Liver (tissue), 9 donors: ENCODE data around the gene PIGL. TPM values are rescaled to one million over a fixed set of nuclear protein-coding genes. Genes with fewer than 3 reads are reported as not detected.

Source experiments
- DNase-seq: peaks from one replicate; pipeline ENCODE4 v3.0.0-alpha.2; 2017; ENCODE audit warnings: low spot score
- H3K27ac ChIP-seq, 2 donors: one replicate each; pipeline ENCODE4 v1.7.0; 2013; ENCODE audit warnings: inconsistent platforms in 2 of 2, low read length in 2 of 2, control low read depth in 1 of 2, low read depth in 1 of 2, mild to moderate bottlenecking in 1 of 2
- H3K27me3 ChIP-seq, 4 donors: one replicate each; pipeline versions ENCODE4 v1.6.1 to v1.7.0; 2013; ENCODE audit warnings: low read length in 3 of 4, inconsistent platforms in 1 of 4, mild to moderate bottlenecking in 1 of 4, moderate library complexity in 1 of 4; ENCODE audit not compliant: control insufficient read depth in 4 of 4, insufficient read depth in 4 of 4
- H3K36me3 ChIP-seq, 4 donors: one replicate each; pipeline versions ENCODE4 v1.6.1 to v1.7.0; 2013; ENCODE audit warnings: low read length in 3 of 4, mild to moderate bottlenecking in 3 of 4, low read depth in 1 of 4, moderate library complexity in 1 of 4; ENCODE audit not compliant: control insufficient read depth in 4 of 4, insufficient read depth in 3 of 4
- H3K4me1 ChIP-seq, 4 donors: one replicate each; pipeline versions ENCODE4 v1.6.1 to v1.7.0; 2013; ENCODE audit warnings: low read length in 3 of 4, mild to moderate bottlenecking in 3 of 4, moderate library complexity in 1 of 4; ENCODE audit not compliant: control insufficient read depth in 4 of 4, insufficient read depth in 4 of 4
- H3K4me3 ChIP-seq, 3 donors: one replicate each; pipeline versions ENCODE4 v1.6.1 to v1.7.0; 2013; ENCODE audit warnings: low read length in 3 of 3, control low read depth in 1 of 3, low read depth in 1 of 3, mild to moderate bottlenecking in 1 of 3
- H3K9ac ChIP-seq, 2 donors: one replicate each; pipeline ENCODE4 v1.7.0; 2013; ENCODE audit warnings: low read length in 2 of 2, mild to moderate bottlenecking in 2 of 2, moderate library complexity in 2 of 2, control low read depth in 1 of 2, low read depth in 1 of 2
- H3K9me3 ChIP-seq, 4 donors: one replicate each; pipeline versions ENCODE4 v1.6.1 to v1.7.0; 2013; ENCODE audit warnings: low read length in 3 of 4; ENCODE audit not compliant: control insufficient read depth in 4 of 4
- CTCF ChIP-seq: fragments of 150-350 bp; IDR thresholded peaks from 2 replicates; pipeline ENCODE4 v1.5.1; 2017; ENCODE audit warnings: improper control_type of control experiment, low read depth, low read length; ENCODE audit not compliant: missing input control
- FOXA1 ChIP-seq: IDR thresholded peaks from 2 replicates; pipeline ENCODE4 v1.6.1; 2016; ENCODE audit warnings: antibody characterized with exemption
- GABPA ChIP-seq, 2 donors: IDR thresholded peaks in 1 of 2; conservative IDR thresholded peaks in 1 of 2; 2 replicates each; pipeline ENCODE4 v1.6.1; 2016; ENCODE audit warnings: antibody characterized with exemption in 2 of 2, mild to moderate bottlenecking in 1 of 2, moderate library complexity in 1 of 2
- JUND ChIP-seq, 2 donors: IDR thresholded peaks; 2 replicates each; pipeline ENCODE4 v1.6.1; 2016; ENCODE audit warnings: antibody characterized with exemption in 2 of 2
- NR2F2 ChIP-seq: IDR thresholded peaks from 2 replicates; pipeline ENCODE4 v1.6.1; 2016; ENCODE audit warnings: antibody characterized with exemption
- TAF1 ChIP-seq: conservative IDR thresholded peaks from 2 replicates; pipeline ENCODE4 v1.6.1; 2016; ENCODE audit warnings: antibody characterized with exemption, mild to moderate bottlenecking
- WGBS: extraction: QIAGEN DNeasy Blood & Tissue Kit; methylation state at CpG from one replicate; pipeline ENCODE4 v1.1.7; 2013; 5-methylcytosine and 5-hydroxymethylcytosine counted together
- polyA plus RNA-seq, 2 donors: library from polyadenylated mRNA; stranded (reverse) in 1 of 2; unstranded in 1 of 2; fragments of 200-250 nt in 1 of 2; fragments of >200 nt in 1 of 2; fragmentation: Nextera tagmentation in 1 of 2; extraction: Ambion mirVana in 1 of 2; gene quantifications; one replicate each; pipeline versions ENCODE4 v1.2.1 to v1.2.3, GENCODE V29; 2013 to 2015
- total RNA-seq, 2 donors: library from RNA; depleted of rRNA; stranded (reverse); fragments of >200 nt; gene quantifications; one replicate each; pipeline ENCODE4 v1.2.3, GENCODE V29; 2014
- TF ChIP-seq, protein P1 (sequence below): IDR thresholded peaks from 2 replicates; pipeline ENCODE4 v1.6.1; 2016; ENCODE audit warnings: antibody characterized with exemption
- donor health status: healthy.
- donor health status: healthy.
- donor health status: healthy.
- donor health status: healthy.
- donor health status: healthy.

PIGL gene
- total and polyA plus RNA-seq, 4 donors = 6.7 to 34.7 (median 14.7) TPM

DNA sequence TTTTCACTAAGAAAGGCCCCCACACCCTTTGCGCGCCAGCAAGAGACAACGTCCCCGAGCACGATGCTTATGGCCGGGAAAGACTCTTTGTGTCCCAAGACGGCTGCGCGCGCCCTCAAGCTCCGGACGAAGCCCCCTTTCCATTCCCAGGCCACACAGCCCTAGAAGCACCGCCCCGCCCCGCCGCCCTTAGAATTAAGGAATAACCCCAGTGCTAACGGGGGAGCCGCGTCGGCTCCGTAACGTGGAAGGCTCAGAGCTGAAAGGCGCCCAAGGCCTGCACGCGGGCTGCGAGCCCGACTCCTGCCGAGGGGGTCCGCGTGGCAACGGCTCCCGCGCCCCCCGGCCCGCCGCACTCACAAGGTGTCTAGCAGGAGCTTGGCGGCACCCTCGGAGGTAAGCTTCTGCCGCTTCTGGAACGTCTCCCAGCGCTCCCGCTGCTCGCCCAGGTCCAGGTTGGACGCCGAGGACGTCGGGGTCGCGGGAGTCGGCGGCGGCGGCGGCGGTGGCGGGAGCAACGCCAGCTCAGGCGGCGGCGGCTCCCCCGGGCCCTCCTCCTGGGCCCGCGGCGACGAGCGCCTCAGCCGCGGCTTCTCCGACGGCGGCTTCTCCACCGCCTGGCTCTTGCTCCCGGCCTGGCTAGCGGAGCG is 135.8 kb downstream of the PIGL start:
- Histone ChIP-seq H3K9ac (peak overlapping the region; percentile 93 to 94), H3K4me1 (peaks cover 2 to 16% (median 11%) of the 10 kb centered on the region in 4 donors), H3K36me3 (peaks cover 0 to 9% (median 5%) of the 10 kb centered on the region in 4 donors), H3K9me3 (no peaks in the 10 kb centered on the region), H3K27me3 (no peaks in the 10 kb centered on the region), H3K4me3 (peak overlapping the region; percentile 77 to 97 (median 88)), H3K27ac (peak overlapping the region; percentile 92 to 97)
- DNase-seq = peak; percentile 59
- under 1% methylated on average over 75 of the region's 75 CpGs for WGBS
- TF ChIP-seq GABPA (IDR thresholded peaks at IDR 0.05 in 1 of 2, conservative IDR thresholded peaks at IDR 0.05 in 1 of 2) (no peak), NR2F2 (no peak)

DNA sequence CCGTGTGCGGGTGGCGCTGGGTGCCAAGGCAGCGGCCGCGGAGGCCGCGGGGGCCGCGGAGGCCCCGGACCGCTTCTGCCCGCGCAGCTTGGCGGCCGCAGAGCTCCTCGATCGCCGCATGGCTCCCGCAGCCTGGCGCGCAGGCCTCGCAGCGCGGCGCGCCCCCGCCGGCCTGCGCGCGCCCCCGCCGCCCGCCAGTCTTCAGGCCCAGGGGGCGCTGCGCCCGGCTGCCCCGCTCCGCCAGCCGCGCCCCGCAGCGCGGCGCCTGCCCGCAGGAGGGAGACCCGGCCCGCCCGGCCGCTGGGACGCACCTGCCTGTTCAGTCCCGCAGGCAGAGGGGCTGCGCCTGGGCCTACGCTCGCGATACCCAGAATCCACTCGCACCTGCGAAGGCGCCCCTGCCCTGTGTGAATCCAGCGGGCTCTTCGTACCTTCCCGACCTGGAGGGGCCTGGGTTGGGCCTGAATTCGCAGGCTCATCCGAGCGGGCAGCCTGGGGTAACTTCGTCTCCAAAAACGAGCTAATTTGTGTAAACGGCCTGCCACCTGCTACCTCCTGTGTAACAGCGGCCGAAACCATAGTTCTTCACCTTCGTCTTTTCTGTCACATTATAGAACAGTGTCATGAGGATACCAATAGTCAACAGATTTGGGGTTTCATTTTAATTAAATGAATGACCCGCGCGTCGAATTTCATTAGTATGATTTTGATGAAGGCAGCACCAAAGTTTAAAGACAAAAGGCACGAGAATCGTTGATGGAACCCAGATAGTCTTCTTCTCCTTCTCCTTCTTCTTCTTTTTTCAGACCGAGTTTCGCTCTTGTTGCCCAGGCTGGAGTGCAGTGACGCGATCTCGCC is 136.5 kb downstream of the PIGL start, which contains the start of gene CENPV:
CENPV (minus strand) TSS at position 153 of the 858 bp plus-strand sequence; CDS start at position 120, 33 bp downstream.
- H3K4me3 ChIP-seq = peak within 1 kb of the TSS; percentile 77 to 97 (median 88)
- peak within 1 kb of the TSS; percentile 93 to 94 for H3K9ac ChIP-seq
- H3K4me1 ChIP-seq = peaks cover 2 to 16% (median 11%) of the 10 kb centered on the region in 4 donors
- peak; percentile 72 for DNase-seq
- H3K27ac ChIP-seq = peak within 1 kb of the TSS; percentile 92 to 97
- WGBS = 15% methylated on average over 83 of the region's 83 CpGs
- peaks cover 0 to 9% (median 4%) of the 10 kb centered on the region in 4 donors for H3K36me3 ChIP-seq
- H3K9me3 ChIP-seq = no peaks in the 10 kb centered on the region
- no peak for TF ChIP-seq TAF1
- peak; percentile 32 for TF ChIP-seq CTCF
- H3K27me3 ChIP-seq = no peaks in the 10 kb centered on the region

DNA sequence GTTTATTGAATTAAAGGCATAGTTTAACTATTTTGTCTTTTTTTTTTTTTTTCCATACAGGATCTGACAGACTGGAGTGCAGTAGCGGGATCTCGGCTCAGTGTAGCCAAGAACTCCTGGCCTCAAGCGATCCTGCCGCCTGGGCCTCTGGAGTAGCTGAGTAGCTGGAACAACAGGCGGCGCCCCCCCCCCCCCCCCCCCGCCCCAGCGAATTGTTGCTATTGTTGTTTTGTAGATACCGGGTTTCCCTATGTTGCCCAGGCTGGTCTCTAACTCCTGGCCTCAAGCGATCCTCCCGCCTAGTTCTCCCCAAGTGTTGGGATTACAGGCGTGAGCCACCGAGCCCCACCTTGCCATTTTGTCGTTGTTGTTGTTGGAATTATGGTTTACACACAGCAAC is 137.6 kb downstream of the PIGL start:
- H3K36me3 ChIP-seq = no peaks in the 10 kb centered on the region
- H3K4me3 ChIP-seq = no peak overlapping the region
- peaks cover 2 to 16% (median 11%) of the 10 kb centered on the region in 4 donors for H3K4me1 ChIP-seq
- no peak for DNase-seq
- no peak for TF ChIP-seq FOXA1
- TF ChIP-seq, protein P1, sequence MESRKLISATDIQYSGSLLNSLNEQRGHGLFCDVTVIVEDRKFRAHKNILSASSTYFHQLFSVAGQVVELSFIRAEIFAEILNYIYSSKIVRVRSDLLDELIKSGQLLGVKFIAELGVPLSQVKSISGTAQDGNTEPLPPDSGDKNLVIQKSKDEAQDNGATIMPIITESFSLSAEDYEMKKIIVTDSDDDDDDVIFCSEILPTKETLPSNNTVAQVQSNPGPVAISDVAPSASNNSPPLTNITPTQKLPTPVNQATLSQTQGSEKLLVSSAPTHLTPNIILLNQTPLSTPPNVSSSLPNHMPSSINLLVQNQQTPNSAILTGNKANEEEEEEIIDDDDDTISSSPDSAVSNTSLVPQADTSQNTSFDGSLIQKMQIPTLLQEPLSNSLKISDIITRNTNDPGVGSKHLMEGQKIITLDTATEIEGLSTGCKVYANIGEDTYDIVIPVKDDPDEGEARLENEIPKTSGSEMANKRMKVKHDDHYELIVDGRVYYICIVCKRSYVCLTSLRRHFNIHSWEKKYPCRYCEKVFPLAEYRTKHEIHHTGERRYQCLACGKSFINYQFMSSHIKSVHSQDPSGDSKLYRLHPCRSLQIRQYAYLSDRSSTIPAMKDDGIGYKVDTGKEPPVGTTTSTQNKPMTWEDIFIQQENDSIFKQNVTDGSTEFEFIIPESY = no peak
- TF ChIP-seq JUND (IDR thresholded peaks at IDR 0.05) = no peak
- TF ChIP-seq TAF1 = no peak
- no peak overlapping the region for H3K27ac ChIP-seq
- H3K9me3 ChIP-seq = no peaks in the 10 kb centered on the region
- no peaks in the 10 kb centered on the region for H3K27me3 ChIP-seq
- WGBS = 92% methylated on average over 14 of the region's 14 CpGs
- no peak overlapping the region for H3K9ac ChIP-seq
